Measurements from ENCODE around the gene RAB6D.
"Not testable (repeated sequence)": the region's sequence is repeated elsewhere in the genome, so short reads cannot be mapped to it uniquely, and the experiment has no call there.

RAB6D gene

GRCh38 chr2:131367352-131367751 is 3.4 kb upstream of the RAB6D start:
- H3K4me3 ChIP-seq (ENCODE audit: low read depth, low read length): no peak overlapping the region

GRCh38 chr2:131366643-131367042 is 2.7 kb upstream of the RAB6D start:
- no peak overlapping the region for H3K4me3 ChIP-seq (ENCODE audit: low read depth, low read length)

- no peak overlapping the region for H3K4me3 ChIP-seq (ENCODE audit: low read depth, low read length)
These were observed 1.5 kb upstream of the RAB6D start for GRCh38 chr2:131365452-131365851.

GRCh38 chr2:131363213-131363612 is 755 bp downstream of the RAB6D start:
- not testable (repeated sequence) for H3K4me3 ChIP-seq (ENCODE audit: low read depth, low read length)

- not testable (repeated sequence) for H3K4me3 ChIP-seq (ENCODE audit: low read depth, low read length)
These were observed 2.2 kb downstream of the RAB6D start for GRCh38 chr2:131361773-131362172.

GRCh38 chr2:131353167-131353697 is 10.7 kb downstream of the RAB6D start:
- H3K4me3 ChIP-seq (ENCODE audit: low read depth, low read length): not testable (repeated sequence)

- H3K4me3 ChIP-seq (ENCODE audit: low read depth, low read length): no peak overlapping the region
These were observed 14.9 kb downstream of the RAB6D start for GRCh38 chr2:131349021-131349420.

- not testable (repeated sequence) for H3K4me3 ChIP-seq (ENCODE audit: low read depth, low read length)
These were observed 16.9 kb downstream of the RAB6D start for GRCh38 chr2:131347035-131347434.

GRCh38 chr2:131339307-131339706 is 24.7 kb downstream of the RAB6D start:
- not testable (repeated sequence) for H3K4me3 ChIP-seq (ENCODE audit: low read depth, low read length)

GRCh38 chr2:131335319-131335718 is 28.6 kb downstream of the RAB6D start:
- H3K4me3 ChIP-seq (ENCODE audit: low read depth, low read length): not testable (repeated sequence)

- H3K4me3 ChIP-seq (ENCODE audit: low read depth, low read length): not testable (repeated sequence)
These were observed 31.3 kb downstream of the RAB6D start for GRCh38 chr2:131332709-131333108.

- H3K4me3 ChIP-seq (ENCODE audit: low read depth, low read length): not testable (repeated sequence)
These were observed 33.0 kb downstream of the RAB6D start for GRCh38 chr2:131331000-131331399.

GRCh38 chr2:131322209-131322608 is 41.8 kb downstream of the RAB6D start:
- H3K4me3 ChIP-seq (ENCODE audit: low read depth, low read length): no peak overlapping the region

GRCh38 chr2:131321344-131321743 is 42.6 kb downstream of the RAB6D start:
- not testable (repeated sequence) for H3K4me3 ChIP-seq (ENCODE audit: low read depth, low read length)

- not testable (repeated sequence) for H3K4me3 ChIP-seq (ENCODE audit: low read depth, low read length)
These were observed 53.0 kb downstream of the RAB6D start for GRCh38 chr2:131311001-131311400.

All from iPS-11a (cell line).